ENCODE data around the gene CLCNKA. TPM values are rescaled to one million over a fixed set of nuclear protein-coding genes. Genes with fewer than 3 reads are reported as not detected.

Gene CLCNKA
- total RNA-seq, 4 donors from 2014 or later = 0.64 to 0.94 (median 0.80) TPM; not detected in 1

DNA sequence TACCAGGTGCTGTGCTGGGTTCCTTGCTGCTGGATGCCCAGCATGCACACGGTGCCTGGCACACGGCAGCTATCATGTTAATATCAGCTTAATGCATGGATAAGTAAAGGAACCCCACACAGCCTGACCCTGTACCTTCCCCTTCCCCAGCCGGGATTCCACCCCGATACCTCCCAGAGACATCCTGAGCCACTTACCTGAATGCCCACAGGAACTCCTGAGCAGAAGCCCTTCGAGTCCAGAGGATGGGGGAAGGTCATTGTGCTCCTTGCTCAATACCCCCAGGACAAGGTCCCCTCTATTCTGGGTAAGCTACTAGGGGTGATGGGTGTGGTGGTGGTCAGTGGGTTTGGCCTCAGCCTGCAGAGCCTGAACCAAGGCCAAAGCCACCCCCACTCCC, 50.3 kb downstream of the CLCNKA start:
- no peak for ATAC-seq
- Histone ChIP-seq H3K27me3 (peaks cover 7 to 14% (median 10%) of the 10 kb centered on the region in 3 donors), H3K9me3 (no peaks in the 10 kb centered on the region), H3K4me3 (no peak overlapping the region), H3K27ac (no peak overlapping the region), H3K36me3 (no peaks in the 10 kb centered on the region), H3K4me1 (peaks cover 12 to 17% of the 10 kb centered on the region in 2 donors)
- DNase-seq = no peak
- TF ChIP-seq POLR2A (IDR thresholded peaks at IDR 0.05) (no peak), CTCF (IDR thresholded peaks at IDR 0.05 in 4 of 5, conservative IDR thresholded peaks at IDR 0.05 in 1 of 5) (no peak)
- intact Hi-C loops (cut with DNase I; ENCODE audit: low total_unique reads) = no loop called here
- in situ Hi-C loops (cut with MboI; ENCODE audit: low sequenced_read_pairs in 4 of 4) = loop anchor here in 1 of 4 donors (10.0 to 25.0 kb wide), 2 partner anchors 113 to 260 kb away; partner anchors contain the start of gene UQCRHL

GRCh38 chr1:16072616-16073484, 51.0 kb downstream of the CLCNKA start:
- intact Hi-C loops (cut with DNase I; ENCODE audit: low total_unique reads) = no loop called here
- H3K27me3 ChIP-seq = peaks cover 7 to 14% (median 10%) of the 10 kb centered on the region in 3 donors

DNA sequence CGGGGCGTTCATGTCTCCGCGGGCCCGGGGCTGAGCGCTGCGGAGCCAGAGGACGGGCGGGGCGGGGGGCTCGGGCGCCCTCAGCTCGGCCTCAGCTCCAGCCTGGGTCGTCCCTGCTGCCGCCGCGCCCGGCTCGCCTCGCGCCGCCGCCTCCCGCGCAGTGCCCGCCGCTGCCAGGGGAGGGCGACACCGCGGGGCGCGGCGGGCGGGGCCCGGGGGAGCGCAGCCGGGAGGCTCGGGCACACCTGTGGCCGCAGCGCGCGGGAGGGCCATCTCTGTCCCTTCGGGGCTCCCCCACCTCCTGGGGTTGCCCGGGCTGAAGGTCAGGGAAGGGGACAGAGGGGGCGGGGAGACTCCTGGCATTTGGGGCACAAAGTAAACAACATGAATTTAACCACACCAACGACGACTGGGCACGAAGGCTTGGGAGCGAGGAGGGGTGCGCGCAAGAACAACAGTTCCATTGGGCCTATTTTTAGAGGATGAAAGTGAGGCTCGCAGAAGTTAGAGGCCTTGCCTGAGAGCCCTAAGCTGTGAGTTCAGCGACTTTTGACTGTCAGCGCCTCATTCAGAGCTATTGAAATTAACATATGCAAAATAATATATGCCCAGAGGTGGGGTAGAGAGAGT, 51.8 kb downstream of the CLCNKA start, which contains the start of gene FAM131C:
Gene FAM131C, minus strand, starts transcription at position 162 of the 630 bp plus-strand sequence. CDS start 209 bp downstream, outside the sequence.
- Histone ChIP-seq H3K27me3 (peaks cover 7 to 14% (median 10%) of the 10 kb centered on the region in 3 donors), H3K9me3 (no peaks in the 10 kb centered on the region), H3K4me1 (peaks cover 0 to 4% of the 10 kb centered on the region in 2 donors), H3K27ac (no peak within 1 kb of the TSS), H3K4me3 (peak within 1 kb of the TSS; percentile 18 to 50 (median 34)), H3K36me3 (no peaks in the 10 kb centered on the region)
- ATAC-seq (peak; percentile 24 to 45), DNase-seq (no peak)
- in situ Hi-C loops (cut with MboI; ENCODE audit: low sequenced_read_pairs in 4 of 4) (loop anchor here in 1 of 4 donors (10.0 to 25.0 kb wide), 2 partner anchors 111 to 261 kb away; partner anchors contain the start of gene UQCRHL), intact Hi-C loops (cut with DNase I; ENCODE audit: low total_unique reads) (no loop called here)
- TF ChIP-seq CTCF (IDR thresholded peaks at IDR 0.05 in 4 of 5, conservative IDR thresholded peaks at IDR 0.05 in 1 of 5) = peak in 4 of 5 experiments; percentile 45 to 66 (median 56)
- TF ChIP-seq POLR2A (IDR thresholded peaks at IDR 0.05) = no peak

More at GRCh38 chr1:16072616-16073484, 51.0 kb downstream of the CLCNKA start:
- in situ Hi-C loops (cut with MboI; ENCODE audit: low sequenced_read_pairs in 4 of 4) = loop anchor here in 1 of 4 donors (10.0 to 25.0 kb wide), 2 partner anchors 112 to 261 kb away; partner anchors contain the start of gene UQCRHL
- no peak for ATAC-seq
- peak overlapping the region; percentile 13 to 40 (median 32) for H3K4me3 ChIP-seq
- H3K36me3 ChIP-seq = no peaks in the 10 kb centered on the region
- H3K9me3 ChIP-seq = no peaks in the 10 kb centered on the region
- TF ChIP-seq CTCF (IDR thresholded peaks at IDR 0.05 in 4 of 5, conservative IDR thresholded peaks at IDR 0.05 in 1 of 5) (no peak), POLR2A (IDR thresholded peaks at IDR 0.05) (no peak)
- H3K4me1 ChIP-seq = peaks cover 6 to 12% of the 10 kb centered on the region in 2 donors
- H3K27ac ChIP-seq = no peak overlapping the region
- no peak for DNase-seq

GRCh38 chr1:16074217-16074616, 52.4 kb downstream of the CLCNKA start:
- TF ChIP-seq CTCF (IDR thresholded peaks at IDR 0.05 in 4 of 5, conservative IDR thresholded peaks at IDR 0.05 in 1 of 5) (no peak), POLR2A (IDR thresholded peaks at IDR 0.05) (no peak)
- H3K36me3 ChIP-seq = no peaks in the 10 kb centered on the region
- in situ Hi-C loops (cut with MboI; ENCODE audit: low sequenced_read_pairs in 4 of 4) (loop anchor here in 1 of 4 donors (10.0 to 25.0 kb wide), 2 partner anchors 111 to 262 kb away; partner anchors contain the start of gene UQCRHL), intact Hi-C loops (cut with DNase I; ENCODE audit: low total_unique reads) (no loop called here)
- DNase-seq (no peak), ATAC-seq (no peak)
- no peak overlapping the region for H3K4me3 ChIP-seq
- no peak overlapping the region for H3K27ac ChIP-seq
- H3K27me3 ChIP-seq = peaks cover 7 to 14% (median 10%) of the 10 kb centered on the region in 3 donors
- peaks cover 3 to 9% of the 10 kb centered on the region in 2 donors for H3K4me1 ChIP-seq
- no peaks in the 10 kb centered on the region for H3K9me3 ChIP-seq

Measured in gastrocnemius medialis (tissue), 4 donors.